8988T (cell line): ENCODE data around the gene NCOA5.

Experiments used
- DNase-seq: peaks from one replicate; pipeline ENCODE4 v3.0.0; 2011

The NCOA5 gene

GRCh38 chr20:46034039-46034438, 55.7 kb downstream of the NCOA5 start:
- DNase-seq = no peak

- peak; percentile 57 for DNase-seq
Observed at GRCh38 chr20:46031701-46032254, 58.0 kb downstream of the NCOA5 start.

DNA sequence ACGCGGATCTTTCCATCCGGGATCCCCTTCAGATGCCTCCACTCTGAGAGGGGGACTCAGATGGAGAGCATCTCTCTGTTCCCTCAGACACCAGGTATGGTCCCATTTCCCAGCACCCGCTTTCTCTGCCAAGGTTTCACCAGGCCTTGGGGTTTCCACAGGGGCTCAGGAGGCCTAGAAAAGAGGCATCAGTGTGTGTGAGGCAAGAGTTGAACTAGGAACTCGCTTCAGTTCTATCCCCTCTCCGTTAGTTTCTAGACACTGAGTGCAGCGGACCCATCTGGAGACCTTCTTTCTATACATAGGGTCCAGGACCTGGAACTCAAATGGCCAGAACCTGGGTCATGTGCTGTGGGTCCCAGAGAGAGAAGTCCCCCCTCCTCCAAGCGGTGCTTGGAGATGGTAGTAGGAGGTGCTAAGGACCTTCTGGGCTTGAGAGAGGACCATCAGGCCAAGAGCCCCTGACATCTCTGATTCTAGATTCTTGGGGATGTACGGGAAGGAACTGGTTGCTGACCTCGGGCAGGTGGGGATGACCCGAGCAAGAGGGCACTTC, 58.7 kb downstream of the NCOA5 start:
- no peak for DNase-seq

GRCh38 chr20:46030284-46031013, 59.3 kb downstream of the NCOA5 start:
- DNase-seq = no peak

DNA sequence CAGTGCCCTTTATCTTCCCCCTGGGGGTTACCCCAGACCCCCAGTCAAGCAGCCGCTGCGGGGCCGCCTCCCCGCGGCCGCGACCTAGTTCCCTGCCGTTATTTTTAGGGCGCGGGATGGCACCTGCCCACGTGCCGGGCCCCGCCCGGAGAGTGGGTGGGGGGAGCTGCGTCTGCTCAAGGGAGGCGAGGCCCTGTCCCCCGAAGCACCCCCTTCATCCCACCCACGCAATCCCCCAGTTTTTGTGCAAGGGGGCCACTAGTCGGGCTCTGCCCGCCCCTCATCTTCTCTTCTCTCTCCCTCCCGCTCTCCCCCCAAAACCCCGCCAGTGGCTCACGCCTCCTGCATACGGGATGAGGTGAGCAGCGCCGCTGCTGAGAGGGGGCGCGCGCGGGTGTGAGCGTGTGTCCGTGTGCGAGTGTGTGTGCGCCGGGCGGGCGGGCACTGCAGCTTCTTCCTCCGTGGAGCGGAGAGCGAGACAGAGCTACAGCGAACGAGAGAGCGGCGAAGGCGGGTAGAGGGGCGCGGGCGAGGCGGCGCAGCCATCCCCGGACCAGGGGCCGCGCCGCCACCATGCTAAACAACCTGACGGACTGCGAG, 60.9 kb downstream of the NCOA5 start, which contains the start of gene SLC12A5:
TSS of gene SLC12A5 (plus strand) at position 444 of the 600 bp plus-strand sequence. CDS start at position 574, 130 bp downstream.
- no peak for DNase-seq

- DNase-seq = no peak
Observed at GRCh38 chr20:46028110-46028509, 61.7 kb downstream of the NCOA5 start.

- no peak for DNase-seq
Observed at GRCh38 chr20:46027245-46027853, 62.4 kb downstream of the NCOA5 start.

DNA sequence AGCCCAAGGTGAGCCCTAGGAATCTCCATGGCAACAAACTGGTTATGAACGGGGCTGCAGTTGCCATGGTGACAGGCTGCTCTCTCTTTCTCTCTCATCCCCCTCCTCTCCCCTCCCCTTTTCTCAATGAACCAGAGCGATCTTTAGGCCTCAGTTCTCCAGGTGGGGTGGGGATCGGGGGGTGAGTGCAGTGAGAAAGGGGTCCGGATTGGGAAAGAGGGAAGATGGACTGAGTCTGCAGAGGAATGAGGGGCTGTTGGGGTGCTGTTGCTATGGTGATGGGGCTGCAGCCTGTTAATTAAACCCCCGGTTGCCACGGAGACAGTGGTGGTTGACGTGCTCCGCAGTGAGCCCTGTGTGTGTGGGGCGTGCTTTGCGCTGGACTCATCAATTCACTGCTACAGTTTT, 64.4 kb downstream of the NCOA5 start:
- no peak for DNase-seq

DNA sequence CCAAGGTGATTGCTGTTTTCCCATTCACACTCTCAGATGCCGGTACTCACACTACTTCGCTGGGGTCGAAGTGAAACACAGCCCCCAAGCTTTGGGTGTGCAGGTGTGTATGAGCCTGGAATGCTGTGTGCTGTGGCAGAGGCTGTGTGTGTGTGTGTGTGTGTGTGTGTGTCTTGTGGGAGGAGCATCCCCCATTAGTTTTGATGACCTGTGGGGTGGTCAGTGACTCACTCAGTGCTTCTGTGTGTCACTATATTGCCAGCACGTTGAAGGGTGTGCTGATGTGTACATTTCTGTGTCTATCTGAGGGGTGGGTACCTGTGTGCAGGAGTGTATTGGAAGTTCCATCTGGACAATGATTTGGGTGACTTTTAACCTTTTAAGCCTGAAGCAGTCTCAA, 65.8 kb downstream of the NCOA5 start:
- no peak for DNase-seq

DNA sequence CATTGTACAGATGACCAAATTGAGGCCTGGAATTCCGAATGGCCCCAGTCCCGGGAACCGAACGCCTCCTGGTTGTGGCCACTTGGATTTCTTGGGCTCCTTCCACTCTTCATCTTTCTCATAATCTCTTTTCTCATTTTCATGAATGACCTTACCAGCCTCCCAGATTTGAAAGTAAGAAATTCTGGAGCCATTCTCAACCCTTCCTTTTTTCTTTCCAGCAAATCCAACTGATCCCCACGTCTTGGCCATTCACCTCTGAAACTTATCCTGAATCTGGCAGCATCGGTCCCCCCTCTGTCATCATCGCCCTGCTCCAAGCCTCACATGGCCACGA, 66.6 kb downstream of the NCOA5 start:
- DNase-seq = no peak

- peak; percentile 79 for DNase-seq
Observed at GRCh38 chr20:46022411-46023147, 67.2 kb downstream of the NCOA5 start.

DNA sequence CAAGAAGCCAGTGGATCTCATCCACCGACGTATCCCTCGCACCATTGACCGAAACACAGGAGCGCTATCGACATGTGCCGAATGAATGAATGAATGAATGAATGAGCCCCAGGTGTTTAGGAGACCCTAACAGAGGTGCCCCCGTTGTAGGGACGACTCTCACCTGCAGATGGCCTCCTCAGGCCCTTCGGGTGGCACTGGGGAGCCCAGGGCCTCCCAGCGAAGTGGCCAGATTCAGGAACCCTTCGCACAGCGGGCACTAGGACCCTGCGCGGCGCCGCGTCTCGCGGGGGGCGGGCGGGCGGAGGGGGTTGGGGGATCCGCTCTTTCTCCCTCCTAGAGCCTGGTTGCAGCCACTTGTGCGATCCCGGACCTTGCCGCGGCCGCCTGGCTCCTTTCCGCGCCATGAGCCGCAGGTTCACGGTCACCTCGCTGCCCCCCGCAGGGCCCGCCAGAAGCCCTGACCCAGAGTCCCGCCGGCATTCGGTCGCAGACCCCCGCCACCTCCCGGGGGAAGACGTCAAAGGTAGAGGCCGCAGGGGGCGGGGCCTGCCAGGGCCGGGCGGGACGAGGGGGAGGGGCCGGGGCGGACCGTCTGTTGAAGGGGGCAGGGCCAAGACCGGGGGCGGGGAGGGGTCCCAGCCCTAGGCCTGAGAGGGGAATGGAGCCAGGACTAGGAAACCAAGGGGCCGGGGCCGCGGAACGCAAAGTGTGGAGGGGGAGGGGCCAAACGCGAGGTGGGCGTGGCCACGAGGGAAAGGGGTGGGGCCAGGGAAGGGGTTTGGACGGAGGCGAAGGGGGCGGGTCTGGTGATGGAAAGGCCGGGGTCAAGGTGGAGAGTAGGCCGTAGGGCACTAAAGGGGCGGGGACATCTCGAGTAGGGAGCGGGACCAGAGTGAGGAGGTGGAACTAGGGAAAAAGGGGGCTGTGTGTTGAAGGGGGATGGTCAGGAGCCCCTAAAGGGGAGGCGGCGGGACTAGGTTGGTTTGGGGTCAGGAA, 68.1 kb downstream of the NCOA5 start:
- DNase-seq = peak; percentile 71

DNA sequence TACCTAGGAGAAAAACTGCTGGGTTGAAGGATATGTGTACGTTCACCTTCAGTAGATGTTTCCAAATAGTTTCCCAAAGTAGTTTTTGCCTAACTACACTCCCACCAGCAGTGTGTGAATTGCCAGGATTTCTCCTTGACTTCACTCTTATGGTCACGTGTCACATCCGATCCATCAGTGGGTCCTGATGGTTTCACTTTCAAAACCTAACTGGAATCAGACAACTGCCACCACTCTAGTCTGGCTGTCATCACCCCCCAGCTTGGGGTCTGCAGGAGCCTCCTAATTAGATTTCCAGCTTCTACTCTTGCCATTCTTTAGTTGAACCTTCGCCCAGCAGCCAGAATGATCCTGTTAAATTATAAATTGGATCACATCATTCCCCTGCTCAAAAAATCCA, 69.2 kb downstream of the NCOA5 start:
- no peak for DNase-seq

- no peak for DNase-seq
Observed at GRCh38 chr20:46018611-46019010, 71.2 kb downstream of the NCOA5 start.

DNA sequence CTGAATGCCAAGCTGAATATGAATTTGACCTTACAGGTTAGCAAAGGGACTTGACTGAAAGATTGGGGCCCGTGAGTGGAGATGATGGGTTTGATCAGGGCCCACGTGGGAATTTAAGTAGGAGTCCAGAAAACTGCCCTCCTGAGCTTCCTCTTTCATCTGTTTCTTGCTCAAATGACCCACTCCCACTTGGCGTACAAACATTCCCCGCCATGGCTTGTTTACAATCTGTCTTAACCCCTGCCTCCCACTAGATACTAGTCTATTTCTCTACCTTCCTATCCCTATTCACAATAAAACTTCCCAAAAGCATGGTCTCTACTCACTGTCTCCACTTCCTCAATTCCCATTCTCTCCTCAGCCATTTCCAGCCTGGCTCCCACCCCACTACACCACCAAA, 71.7 kb downstream of the NCOA5 start:
- no peak for DNase-seq

DNA sequence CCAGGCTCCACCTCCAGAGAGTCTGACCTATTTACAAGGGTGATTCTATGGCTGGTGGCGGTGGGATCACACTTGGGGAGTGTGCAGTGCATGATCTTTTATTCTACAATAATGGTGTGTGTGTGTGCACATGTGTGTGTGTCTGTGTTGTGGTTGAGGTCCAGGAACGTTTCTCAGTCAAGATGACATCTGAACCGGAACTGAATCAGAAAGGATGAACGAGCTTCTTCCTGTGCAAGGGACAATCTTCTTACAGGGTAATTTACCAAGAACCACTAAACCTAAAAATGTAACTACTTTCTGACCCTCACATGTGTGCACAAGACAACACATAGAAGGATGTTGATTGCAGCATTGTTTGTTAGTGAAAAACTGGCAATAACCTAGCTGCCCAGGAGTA, 72.5 kb downstream of the NCOA5 start:
- no peak for DNase-seq

GRCh38 chr20:46014517-46015396, 75.0 kb downstream of the NCOA5 start:
- DNase-seq = no peak

DNA sequence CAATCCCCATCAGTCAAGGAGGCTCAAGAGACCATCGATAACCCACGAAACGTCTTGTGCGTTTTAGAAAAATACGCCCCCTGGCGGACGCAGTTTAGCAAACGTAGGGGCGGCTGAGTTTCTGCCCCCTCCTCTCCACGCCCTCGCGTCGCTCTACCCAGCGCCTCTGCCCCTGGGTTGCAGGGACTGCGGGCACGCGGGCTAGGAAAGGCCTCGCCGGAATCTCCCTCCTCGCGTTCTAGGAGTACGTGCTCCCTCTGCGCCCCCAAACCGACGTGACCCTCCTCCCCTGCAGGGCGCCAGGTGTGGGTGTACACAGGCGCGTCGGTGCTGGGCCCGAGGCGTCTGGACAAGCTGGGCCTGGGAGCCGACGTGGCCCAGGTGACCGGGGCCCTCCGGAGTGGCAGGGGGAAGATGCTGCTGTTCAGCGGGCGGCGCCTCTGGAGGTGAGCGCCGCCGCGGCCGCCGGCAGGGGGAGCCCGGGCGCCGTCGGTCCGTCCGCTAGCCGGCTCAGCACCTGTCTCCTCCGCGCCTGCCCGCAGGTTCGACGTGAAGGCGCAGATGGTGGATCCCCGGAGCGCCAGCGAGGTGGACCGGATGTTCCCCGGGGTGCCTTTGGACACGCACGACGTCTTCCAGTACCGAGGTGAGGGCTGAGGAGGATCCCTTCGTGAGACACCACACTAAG, 75.8 kb downstream of the NCOA5 start:
- peak; percentile 87 for DNase-seq

- DNase-seq = no peak
Observed at GRCh38 chr20:46013322-46013828, 76.4 kb downstream of the NCOA5 start.

DNA sequence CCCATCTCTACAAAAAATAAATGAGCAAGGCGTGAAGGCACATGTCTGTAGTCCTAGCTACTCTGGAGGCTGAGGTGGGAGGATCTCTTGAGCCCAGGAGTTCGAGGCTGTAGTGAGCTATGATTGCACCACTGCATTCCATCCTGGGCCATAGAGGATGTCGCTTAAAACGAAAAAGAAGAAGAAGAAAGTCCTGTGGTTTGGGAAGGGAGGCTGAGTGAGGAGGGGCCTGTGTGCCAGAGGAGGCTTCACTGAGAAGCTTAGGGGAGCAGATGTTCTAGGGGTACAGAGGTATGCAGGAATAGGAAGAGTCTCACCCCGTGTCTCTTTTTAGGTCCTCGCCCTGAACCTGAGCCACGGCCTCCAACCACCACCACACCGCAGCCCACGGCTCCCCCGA, 76.8 kb downstream of the NCOA5 start:
- DNase-seq = no peak
